Measurements from ENCODE around the gene PRM2. TPM values are rescaled to one million over a fixed set of nuclear protein-coding genes. Genes with fewer than 3 reads are reported as not detected.

The PRM2 gene
- total and polyA plus RNA-seq, 2 donors (not counting 3 experiments of a cell fraction or from before 2014, with no cell fraction given), result not detected

- Histone ChIP-seq H4K20me1 (replicated peaks; ENCODE audit: control insufficient read depth, extremely low read depth, insufficient read depth, low read length) (no peaks in the 10 kb centered on the region), H3K27ac (ENCODE audit: insufficient read depth, low read depth, low read length) (no peak overlapping the region), H3K9me3 (replicated peaks; ENCODE audit: control insufficient read depth, insufficient read depth, low read length) (no peaks in the 10 kb centered on the region), H3K4me3 (replicated peaks in 1 of 3; ENCODE audit: insufficient read depth in 1 of 3, low read depth in 1 of 3, low read length in 3 of 3) (no peak overlapping the region), H3K4me1 (ENCODE audit: control insufficient read depth, extremely low read depth, insufficient read depth, low read length) (no peaks in the 10 kb centered on the region), H3K27me3 (ENCODE audit: control insufficient read depth in 2 of 2, insufficient read depth in 2 of 2, low read length in 2 of 2) (no peaks in the 10 kb centered on the region), H3K9me1 (replicated peaks; ENCODE audit: control insufficient read depth, extremely low read depth, insufficient read depth, low read length) (no peaks in the 10 kb centered on the region), H3K36me3 (ENCODE audit: control insufficient read depth in 2 of 2, extremely low read depth in 1 of 2, insufficient read depth in 2 of 2, low read length in 2 of 2) (no peaks in the 10 kb centered on the region), H3K4me2 (ENCODE audit: insufficient read depth, low read length) (no peak overlapping the region), H3K9ac (replicated peaks; ENCODE audit: extremely low read depth, insufficient read depth, low read length) (no peak overlapping the region), H2AFZ (ENCODE audit: low read depth, low read length) (no peak overlapping the region), H3K79me2 (ENCODE audit: control insufficient read depth, insufficient read depth, low read length) (no peaks in the 10 kb centered on the region)
- dilution Hi-C loops (cut with MboI; ENCODE audit: extremely low pct_ligation_motif_present, low sequenced_read_pairs), result no loop called here
- FAIRE-seq (no peak), DNase-seq (ENCODE audit: low read depth, low spot score) (no peak)
- ChIA-PET POLR2A (no interaction called here), CTCF (no interaction called here)
- BruUV-seq (replicated peaks), result no TSS peak
- no peak for TF ChIP-seq POLR2AphosphoS5 (IDR thresholded peaks at IDR 0.05; ENCODE audit: insufficient read depth, low read depth, low read length)
- TF ChIP-seq MAX (IDR thresholded peaks at IDR 0.05; ENCODE audit: insufficient read depth, insufficient read length), result no peak
- no peak for TF ChIP-seq EZH2 (IDR thresholded peaks at IDR 0.05; ENCODE audit: borderline replicate concordance, low read depth, low read length, severe bottlenecking)
- no peak for TF ChIP-seq MYC (IDR thresholded peaks at IDR 0.05; ENCODE audit: low read depth, low read length)
- TF ChIP-seq CTCF (IDR thresholded peaks at IDR 0.05; ENCODE audit: extremely low read depth in 1 of 2, insufficient read depth in 1 of 2, low read depth in 1 of 2, low read length in 2 of 2), result no peak
- no peak for TF ChIP-seq GATA2 (IDR thresholded peaks at IDR 0.05; ENCODE audit: insufficient read depth, insufficient read length, low read depth, low read length)
- TF ChIP-seq FOS (IDR thresholded peaks at IDR 0.05; ENCODE audit: borderline replicate concordance, insufficient read depth, low read length), result no peak
- no peak for TF ChIP-seq JUN (IDR thresholded peaks at IDR 0.05; ENCODE audit: borderline replicate concordance, insufficient read depth, insufficient read length, low read depth)
- TF ChIP-seq POLR2A (IDR thresholded peaks at IDR 0.05; ENCODE audit: low read depth, low read length), result no peak
- intact Hi-C loops (cut with micrococcal nuclease), result no loop called here
Measured at GRCh38 chr16:11234884-11235702, 41.2 kb downstream of the PRM2 start.

Measured in endothelial cell of umbilical vein (primary cell).